IPS DF 6.9 (cell line): ENCODE data around the gene ZNF492.

Experiments used
- DNase-seq: peaks from one replicate; pipeline ENCODE4 v3.0.0-alpha.2; 2013; ENCODE audit warnings: low read depth, low spot score
- H3K27ac ChIP-seq: one replicate; pipeline ENCODE4 v1.5.1; 2013; ENCODE audit warnings: low read length, control low read depth
- H3K27me3 ChIP-seq: 2 replicates; pipeline ENCODE4 v1.6.1; 2013; ENCODE audit warnings: mild to moderate bottlenecking, low read length; ENCODE audit not compliant: control insufficient read depth, insufficient read depth
- H3K36me3 ChIP-seq: 2 replicates; pipeline ENCODE4 v1.6.1; 2013; ENCODE audit warnings: low read length; ENCODE audit not compliant: control insufficient read depth, insufficient read depth
- H3K4me1 ChIP-seq: 2 replicates; pipeline ENCODE4 v1.6.1; 2013; ENCODE audit warnings: low read length; ENCODE audit not compliant: control insufficient read depth, insufficient read depth
- H3K4me3 ChIP-seq: 2 replicates; pipeline ENCODE4 v1.5.1; 2013; ENCODE audit warnings: mild to moderate bottlenecking, low read length
- H3K9me3 ChIP-seq: 2 replicates; pipeline ENCODE4 v1.6.1; 2013; ENCODE audit warnings: low read length, inconsistent platforms; ENCODE audit not compliant: control insufficient read depth, insufficient read depth
- WGBS: extraction: QIAGEN DNeasy Blood & Tissue Kit; methylation state at CpG from one replicate; pipeline ENCODE4 v1.1.7; 2013; ENCODE audit warnings: mixed read lengths, missing lambda C conversion rate; ENCODE audit not compliant: insufficient read length, insufficient coverage; 5-methylcytosine and 5-hydroxymethylcytosine counted together

Gene ZNF492

GRCh38 chr19:22617614-22618320, 16.4 kb upstream of the ZNF492 start:
- no peak for DNase-seq
- H3K27ac ChIP-seq = no peak overlapping the region
- peaks cover 20% of the 10 kb centered on the region for H3K9me3 ChIP-seq
- WGBS = no CpG with 5 or more reads among the region's 44 CpGs
- H3K4me1 ChIP-seq = no peaks in the 10 kb centered on the region
- H3K36me3 ChIP-seq = no peaks in the 10 kb centered on the region; the same call in 1 of the 2 replicates
- peak overlapping the region; percentile 15; the same call in 1 of the 2 replicates for H3K4me3 ChIP-seq
- H3K27me3 ChIP-seq = no peaks in the 10 kb centered on the region

- no peak overlapping the region for H3K27ac ChIP-seq
- no peaks in the 10 kb centered on the region; the same call in 1 of the 2 replicates for H3K36me3 ChIP-seq
- no peaks in the 10 kb centered on the region for H3K4me1 ChIP-seq
- no peaks in the 10 kb centered on the region for H3K27me3 ChIP-seq
- no peak overlapping the region for H3K4me3 ChIP-seq
- WGBS = no CpG with 5 or more reads among the region's 4 CpGs
- H3K9me3 ChIP-seq = peaks cover 27% of the 10 kb centered on the region
- no peak for DNase-seq
These were observed 14.8 kb upstream of the ZNF492 start for GRCh38 chr19:22619371-22619770.

DNA sequence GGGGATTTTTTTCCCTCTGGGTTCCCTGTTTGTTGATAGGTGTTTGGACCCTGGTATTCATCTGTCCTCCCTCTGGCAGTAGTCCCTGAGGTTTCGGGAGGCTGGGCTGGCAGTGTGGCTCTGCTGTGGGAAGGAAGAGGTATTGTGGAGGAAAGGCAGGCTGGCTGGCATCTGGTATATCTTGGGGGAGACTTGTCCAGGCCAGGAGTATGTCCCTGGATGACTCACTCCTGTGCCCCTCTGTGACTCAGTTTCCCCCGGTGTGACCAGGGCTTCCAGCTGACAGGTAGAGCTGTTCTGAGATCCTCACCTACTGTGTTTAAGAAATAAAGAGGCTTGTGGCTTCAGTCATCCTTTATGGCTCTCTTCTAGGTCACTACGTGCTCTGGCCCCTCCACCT, 14.2 kb upstream of the ZNF492 start:
- H3K36me3 ChIP-seq = no peaks in the 10 kb centered on the region; the same call in 1 of the 2 replicates
- no peak overlapping the region for H3K27ac ChIP-seq
- H3K27me3 ChIP-seq = no peaks in the 10 kb centered on the region
- H3K9me3 ChIP-seq = peaks cover 27% of the 10 kb centered on the region
- H3K4me1 ChIP-seq = no peaks in the 10 kb centered on the region
- no peak overlapping the region for H3K4me3 ChIP-seq
- WGBS = no CpG with 5 or more reads among the region's 3 CpGs
- DNase-seq = no peak

DNA sequence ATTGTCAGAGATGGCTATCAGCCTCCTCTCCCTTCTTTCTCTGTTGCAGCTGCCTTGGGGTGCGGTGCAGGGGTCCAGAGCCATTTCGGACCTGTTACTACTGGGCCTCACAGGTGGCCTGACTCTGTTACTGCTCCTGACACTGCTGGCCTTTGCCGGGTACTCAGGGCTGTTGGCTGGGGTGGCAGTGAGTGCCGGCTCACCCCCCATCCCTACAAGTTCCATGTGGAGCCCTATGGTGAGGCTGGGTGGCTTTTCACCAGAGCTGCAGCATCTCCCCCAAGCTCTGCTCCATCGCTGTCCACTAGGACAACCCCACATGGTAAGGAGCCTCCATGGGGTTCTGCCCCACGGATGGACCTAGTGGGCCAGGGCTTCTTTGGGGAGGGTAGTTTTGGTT, 13.7 kb upstream of the ZNF492 start:
- no CpG with 5 or more reads among the region's 6 CpGs for WGBS
- no peaks in the 10 kb centered on the region for H3K27me3 ChIP-seq

GRCh38 chr19:22620912-22621311, 13.2 kb upstream of the ZNF492 start:
- Histone ChIP-seq H3K4me3 (no peak overlapping the region), H3K9me3 (peaks cover 29% of the 10 kb centered on the region), H3K4me1 (no peaks in the 10 kb centered on the region), H3K36me3 (no peaks in the 10 kb centered on the region; the same call in 1 of the 2 replicates), H3K27me3 (no peaks in the 10 kb centered on the region), H3K27ac (no peak overlapping the region)
- no CpG with 5 or more reads among the region's 1 CpG for WGBS
- DNase-seq = no peak

More for the DNA sequence above, 13.7 kb upstream of the ZNF492 start:
- Histone ChIP-seq H3K9me3 (peaks cover 28% of the 10 kb centered on the region), H3K36me3 (no peaks in the 10 kb centered on the region; the same call in 1 of the 2 replicates), H3K4me1 (no peaks in the 10 kb centered on the region), H3K27ac (no peak overlapping the region), H3K4me3 (no peak overlapping the region)
- DNase-seq = no peak

DNA sequence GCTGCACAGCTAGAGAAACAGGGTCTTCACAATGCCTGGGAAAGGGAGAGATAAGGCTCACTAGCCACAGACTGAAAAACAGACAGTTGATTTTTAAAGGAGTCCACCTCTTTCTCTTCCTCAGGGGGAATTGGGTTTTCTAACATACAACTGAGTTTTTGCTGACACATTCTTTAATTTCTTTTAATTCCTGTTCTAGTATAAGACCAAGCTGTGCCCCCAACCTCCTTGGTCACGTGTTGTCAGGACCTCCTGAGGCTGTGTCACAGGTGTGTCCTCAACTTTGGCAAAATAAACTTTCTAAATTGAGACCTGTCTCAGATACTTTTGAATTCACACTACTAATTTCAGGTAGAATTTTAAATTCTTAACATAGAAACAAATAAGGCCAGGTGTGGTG, 12.1 kb upstream of the ZNF492 start:
- Histone ChIP-seq H3K27ac (no peak overlapping the region), H3K4me1 (no peaks in the 10 kb centered on the region), H3K27me3 (no peaks in the 10 kb centered on the region), H3K36me3 (no peaks in the 10 kb centered on the region; the same call in 1 of the 2 replicates), H3K4me3 (no peak overlapping the region), H3K9me3 (peaks cover 30% of the 10 kb centered on the region)
- no peak for DNase-seq
- WGBS = no CpG with 5 or more reads among the region's 1 CpG

GRCh38 chr19:22622901-22623840, 11.0 kb upstream of the ZNF492 start:
- Histone ChIP-seq H3K4me3 (no peak overlapping the region), H3K4me1 (no peaks in the 10 kb centered on the region), H3K36me3 (no peaks in the 10 kb centered on the region; the same call in 1 of the 2 replicates), H3K27me3 (no peaks in the 10 kb centered on the region), H3K9me3 (peaks cover 31% of the 10 kb centered on the region), H3K27ac (no peak overlapping the region)
- no CpG with 5 or more reads among the region's 71 CpGs for WGBS
- DNase-seq = no peak

- WGBS = no CpG with 5 or more reads among the region's 16 CpGs
- Histone ChIP-seq H3K4me1 (no peaks in the 10 kb centered on the region), H3K27ac (no peak overlapping the region), H3K27me3 (no peaks in the 10 kb centered on the region), H3K4me3 (no peak overlapping the region), H3K9me3 (peaks cover 35% of the 10 kb centered on the region), H3K36me3 (no peaks in the 10 kb centered on the region; the same call in 1 of the 2 replicates)
- DNase-seq = no peak
These were observed 10.3 kb upstream of the ZNF492 start for GRCh38 chr19:22623841-22624221.

DNA sequence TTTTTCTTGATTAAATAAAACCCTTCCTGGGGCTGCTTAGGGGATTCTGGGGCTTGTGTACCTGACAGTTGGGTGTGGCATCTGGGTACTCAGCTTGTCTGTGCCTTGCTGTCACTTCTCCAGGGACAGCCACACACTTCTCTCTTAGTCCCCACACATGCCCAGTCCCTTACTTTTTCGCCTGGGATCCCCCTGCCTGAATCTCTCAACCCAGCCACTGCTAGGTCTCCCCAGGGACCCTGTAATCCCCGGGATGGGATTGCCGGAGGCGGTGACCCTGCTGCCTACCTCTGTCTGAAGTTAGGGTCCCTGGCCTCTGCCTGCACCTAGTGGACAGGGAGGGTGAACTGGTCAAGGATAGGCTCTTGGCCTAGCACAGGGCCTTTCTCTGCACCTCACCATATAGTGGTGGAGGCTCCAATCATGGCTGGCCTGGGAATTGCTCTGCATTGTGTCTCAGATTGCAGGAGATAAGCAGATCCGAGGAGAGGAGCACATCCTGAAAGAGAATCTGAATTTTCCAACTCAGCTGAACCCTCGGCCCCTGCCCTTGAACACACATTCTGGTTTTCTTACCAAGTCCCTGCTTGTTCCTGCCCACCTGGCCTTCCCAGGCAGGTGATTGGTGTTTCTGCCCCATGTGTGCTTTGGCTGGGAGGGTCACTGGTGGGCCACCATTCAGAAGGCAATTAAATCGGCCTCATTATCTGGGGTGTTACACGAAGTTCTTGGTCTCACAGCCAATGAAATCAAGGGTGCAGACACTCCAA, 8.7 kb upstream of the ZNF492 start:
- Histone ChIP-seq H3K4me1 (no peaks in the 10 kb centered on the region), H3K36me3 (no peaks in the 10 kb centered on the region; the same call in 1 of the 2 replicates), H3K27ac (no peak overlapping the region), H3K9me3 (peaks cover 28% of the 10 kb centered on the region), H3K4me3 (no peak overlapping the region), H3K27me3 (no peaks in the 10 kb centered on the region)
- no peak for DNase-seq
- WGBS = no CpG with 5 or more reads among the region's 8 CpGs

DNA sequence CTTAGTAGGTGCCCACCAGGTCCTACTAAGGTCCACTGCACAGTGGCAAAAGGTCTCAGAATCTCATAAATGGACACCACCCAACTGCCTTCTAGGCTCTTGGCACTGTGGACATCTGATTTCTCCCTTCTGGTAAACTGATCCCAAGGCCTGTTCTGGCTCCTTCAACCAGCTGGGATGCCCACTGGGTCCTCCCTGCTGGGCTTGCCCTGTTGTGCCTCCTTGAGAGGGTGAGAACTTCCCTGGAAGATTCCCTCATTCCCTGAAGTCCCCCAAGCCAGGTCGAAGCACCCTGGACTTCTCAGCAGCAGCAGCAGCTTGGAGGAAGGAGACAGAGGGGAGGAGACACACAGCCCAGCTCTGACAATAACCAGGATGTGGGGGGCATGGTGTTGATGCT, 6.6 kb upstream of the ZNF492 start:
- no peak for DNase-seq
- no peaks in the 10 kb centered on the region for H3K27me3 ChIP-seq
- no peaks in the 10 kb centered on the region for H3K4me1 ChIP-seq
- H3K4me3 ChIP-seq = no peak overlapping the region
- no peaks in the 10 kb centered on the region; the same call in 1 of the 2 replicates for H3K36me3 ChIP-seq
- peaks cover 21% of the 10 kb centered on the region for H3K9me3 ChIP-seq
- no peak overlapping the region for H3K27ac ChIP-seq
- no CpG with 5 or more reads among the region's 1 CpG for WGBS
